ENCODE results near the gene OASL. TPM values are rescaled to one million over a fixed set of nuclear protein-coding genes. Genes with fewer than 3 reads are reported as not detected.
A peak's percentile ranks its signal among the peaks of the same experiment; 100 is the strongest.
"Not testable (repeated sequence)": the region's sequence is repeated elsewhere in the genome, so short reads cannot be mapped to it uniquely, and the experiment has no call there.

OASL gene
- total RNA-seq, 1 experiment from 2014 or later: 18.0 TPM

DNA sequence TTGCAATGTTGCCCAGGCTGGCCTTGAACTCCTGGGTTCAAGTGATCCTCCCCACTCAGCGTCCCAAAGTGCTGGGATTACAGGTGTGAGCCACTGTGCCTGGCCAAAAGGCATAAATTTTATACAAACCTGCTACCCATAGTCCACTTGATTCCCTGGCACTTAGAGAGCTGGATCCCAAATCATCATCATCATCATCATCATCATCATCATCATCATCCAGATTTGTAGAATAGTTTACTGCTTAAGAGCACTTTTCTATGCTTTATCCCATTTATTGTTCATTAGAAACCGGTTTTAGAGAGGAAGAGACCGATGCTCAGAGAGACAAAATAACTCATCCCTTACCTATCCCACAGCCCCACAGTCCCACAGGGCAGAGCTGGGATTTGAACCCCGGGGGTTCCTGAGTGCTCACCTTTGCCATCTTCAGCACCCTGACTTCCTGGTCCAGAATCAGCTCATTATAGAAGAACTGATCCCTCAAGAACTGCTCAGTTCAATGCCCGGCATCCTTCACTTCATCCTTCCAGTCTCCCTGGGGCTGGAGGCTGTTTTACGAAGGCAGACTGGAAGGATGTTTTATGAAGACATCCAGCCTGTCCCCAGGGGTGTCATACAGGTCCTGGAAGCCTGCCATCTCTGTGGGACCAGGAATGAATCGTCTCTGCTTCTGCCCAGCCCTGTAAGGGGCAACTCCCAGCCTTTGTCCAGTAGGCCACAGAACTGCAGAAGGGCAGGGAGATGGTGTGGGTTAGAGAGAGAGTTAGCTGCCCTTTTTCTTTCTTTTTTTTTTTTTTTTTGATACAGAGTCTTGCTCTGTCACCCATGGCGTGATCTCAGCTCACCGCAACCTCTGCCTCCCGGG is 20.2 kb upstream of the OASL start:
- no peak for DNase-seq (ENCODE audit: low spot score)

DNA sequence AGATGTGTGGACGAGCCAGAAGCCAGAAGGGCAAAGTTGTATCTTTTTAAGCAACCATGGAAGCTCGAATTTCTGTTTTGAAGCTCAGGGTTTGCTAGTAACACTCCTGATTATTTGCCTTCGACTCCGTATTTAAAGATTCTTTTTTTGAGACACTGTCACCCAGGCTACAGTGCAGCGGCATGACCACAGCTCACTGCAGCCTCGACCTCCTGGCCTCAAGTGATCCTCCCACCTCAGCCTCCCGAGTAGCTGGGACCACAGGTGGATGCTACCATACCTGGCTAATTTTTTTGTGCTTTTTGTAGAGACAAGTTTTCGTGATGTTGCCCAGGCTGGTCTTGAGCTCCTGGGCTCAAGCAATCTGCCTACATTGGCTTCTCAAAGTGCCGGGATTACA is 18.7 kb upstream of the OASL start:
- DNase-seq (ENCODE audit: low spot score): no peak

DNA sequence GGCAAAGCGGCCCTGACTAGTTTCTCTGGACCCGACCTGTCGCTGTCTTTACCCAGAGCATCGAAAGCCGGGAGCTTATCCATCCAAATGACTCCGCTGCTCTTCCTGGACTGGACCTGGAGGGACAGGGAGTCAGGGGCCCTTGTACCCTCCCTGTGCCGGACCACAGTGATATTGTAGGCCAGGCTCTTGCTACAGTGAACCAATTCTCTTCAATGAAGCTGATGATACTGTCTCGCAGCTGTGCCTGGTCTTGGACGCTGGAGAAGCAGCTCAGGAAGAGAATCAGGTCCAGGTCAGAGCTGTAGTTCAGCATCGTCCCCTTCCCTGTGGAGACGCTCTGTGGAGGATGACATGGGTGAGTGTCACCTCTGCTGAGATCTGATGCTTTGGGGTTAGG is 14.7 kb upstream of the OASL start:
- DNase-seq (ENCODE audit: low spot score): no peak

DNA sequence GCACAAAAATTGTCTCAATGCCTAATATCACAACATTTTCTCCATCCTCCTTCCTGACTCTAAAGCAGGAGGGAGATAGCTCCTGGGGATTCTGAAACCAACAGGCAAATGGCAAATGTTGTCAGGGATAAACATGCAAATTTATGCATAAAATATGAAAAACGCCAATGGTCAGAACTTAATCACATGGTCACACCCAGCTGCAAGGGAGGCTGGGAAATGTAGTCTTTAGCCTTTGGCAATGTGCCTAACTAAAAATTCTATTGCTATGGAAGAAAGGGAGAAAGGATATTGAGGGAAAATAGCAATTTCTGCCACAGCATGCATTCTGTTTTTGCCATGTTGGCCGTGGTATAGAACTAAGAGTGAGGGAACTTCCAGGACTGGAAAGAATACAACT is 11.7 kb upstream of the OASL start:
- DNase-seq (ENCODE audit: low spot score): peak; percentile 35

DNA sequence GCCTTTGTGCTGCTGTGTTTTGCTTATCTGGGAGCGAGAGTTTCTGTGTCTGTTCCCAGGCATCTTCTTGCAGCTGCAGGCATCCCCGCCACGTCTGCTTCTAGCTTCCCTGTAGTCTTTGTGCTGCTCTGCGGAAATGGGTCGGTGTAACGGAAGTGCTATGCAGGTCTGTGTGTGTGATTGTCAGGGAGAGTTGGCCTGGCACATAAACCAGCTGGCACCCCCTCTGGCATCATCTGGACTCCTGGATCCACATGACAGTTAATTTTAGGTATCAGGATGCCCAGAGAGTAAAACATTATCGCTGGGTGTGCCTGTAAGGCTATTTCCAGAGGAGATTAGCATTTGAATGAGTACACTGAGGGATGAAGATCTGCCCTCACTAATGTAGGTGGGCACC is 9.4 kb upstream of the OASL start:
- no peak for DNase-seq (ENCODE audit: low spot score)

DNA sequence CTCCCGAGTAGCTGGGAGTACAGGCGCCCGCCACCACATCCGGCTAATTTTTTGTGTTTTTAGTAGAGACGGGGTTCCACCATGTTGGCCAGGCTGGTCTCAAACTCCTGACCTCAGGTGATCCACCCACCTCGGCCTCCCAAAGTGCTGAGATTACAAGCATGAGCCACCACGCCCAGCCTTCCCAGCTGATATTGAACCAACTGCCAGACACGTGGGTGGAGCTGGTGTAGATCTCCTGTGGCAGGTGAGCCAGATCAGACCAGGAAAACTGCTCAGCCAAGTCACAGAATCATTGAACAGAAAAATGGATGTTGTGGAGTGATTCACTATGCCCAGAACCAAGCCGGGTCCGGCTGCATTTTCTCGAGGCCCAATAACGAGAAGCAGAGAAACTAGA is 8.4 kb upstream of the OASL start:
- DNase-seq (ENCODE audit: low spot score): not testable (repeated sequence)

DNA sequence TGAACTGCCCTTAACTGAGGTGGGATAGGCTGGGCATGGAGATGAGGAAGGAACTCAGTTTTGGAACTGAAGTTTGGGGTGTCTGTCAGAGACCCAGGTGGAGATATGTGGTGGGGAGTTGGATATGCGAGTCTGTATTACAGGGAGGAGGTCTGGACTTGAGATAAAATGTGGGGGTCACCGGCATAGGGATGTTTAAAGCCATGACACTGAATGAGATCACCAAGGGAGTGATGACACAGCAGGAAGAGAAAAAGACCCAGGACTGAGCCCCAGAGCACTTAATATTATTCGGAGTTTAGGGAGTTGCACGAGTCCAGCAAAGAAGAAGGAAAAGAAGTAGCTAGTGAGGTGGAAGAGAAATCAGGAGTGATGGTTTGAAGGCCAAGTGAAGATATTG is 4.0 kb upstream of the OASL start:
- no peak for DNase-seq (ENCODE audit: low spot score)

DNA sequence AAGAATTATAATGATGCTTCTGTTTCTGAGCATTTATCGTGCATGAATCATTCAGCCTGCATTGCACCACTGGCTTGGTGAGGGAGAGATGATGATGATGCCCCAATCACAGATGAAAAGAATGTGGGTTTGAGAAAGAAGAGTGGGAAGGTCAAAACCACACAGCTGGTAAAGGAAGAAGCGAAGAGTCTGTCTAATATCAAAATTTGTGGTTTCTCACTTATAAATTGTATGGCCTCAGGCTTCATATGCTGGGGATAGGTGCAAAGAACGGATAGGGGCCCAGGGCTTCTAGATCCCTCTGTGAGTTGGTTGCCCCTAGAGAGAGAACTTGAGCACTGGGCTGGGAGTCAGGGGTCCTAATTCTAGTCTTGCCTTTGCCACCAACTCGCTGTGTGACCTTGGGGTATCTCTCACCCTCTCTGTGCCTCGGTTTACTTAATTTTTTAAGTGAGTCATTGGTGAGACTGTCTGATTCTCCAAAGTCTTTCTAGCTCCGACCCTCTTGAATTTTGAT is 2.2 kb downstream of the OASL start:
- DNase-seq (ENCODE audit: low spot score): no peak

DNA sequence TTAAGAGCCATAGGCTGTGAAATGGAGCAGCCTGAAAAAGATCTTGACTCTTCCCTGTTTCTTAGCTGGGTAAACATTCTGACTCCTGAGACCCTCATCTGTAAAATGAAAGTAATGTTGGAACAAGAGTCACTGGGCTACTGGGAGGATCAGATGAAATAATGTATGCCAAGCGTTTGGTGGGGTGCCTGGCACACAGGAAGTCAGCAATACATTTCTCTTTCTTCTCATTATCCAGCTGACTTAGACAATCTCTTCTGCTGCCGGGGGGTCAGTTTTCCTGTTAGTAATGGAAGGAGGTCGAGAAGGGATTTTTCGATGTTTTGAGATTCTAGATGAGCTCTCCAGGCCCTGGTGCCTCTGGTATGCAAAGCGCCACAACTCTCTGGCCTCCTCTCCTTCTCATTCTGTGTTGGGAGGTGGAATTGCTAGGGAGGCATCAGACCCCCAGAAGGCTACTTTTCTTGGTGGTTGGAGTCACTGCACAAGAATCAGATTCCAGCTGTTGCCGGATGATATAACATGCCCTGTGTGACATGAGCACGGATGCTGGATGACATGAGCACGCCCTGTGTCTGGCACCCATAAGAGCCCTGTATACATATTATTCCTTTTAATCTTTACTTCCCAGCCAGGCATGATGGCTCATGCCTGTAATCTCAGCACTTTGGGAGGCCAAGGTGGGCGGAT is 4.3 kb downstream of the OASL start:
- no peak for DNase-seq (ENCODE audit: low spot score)

DNA sequence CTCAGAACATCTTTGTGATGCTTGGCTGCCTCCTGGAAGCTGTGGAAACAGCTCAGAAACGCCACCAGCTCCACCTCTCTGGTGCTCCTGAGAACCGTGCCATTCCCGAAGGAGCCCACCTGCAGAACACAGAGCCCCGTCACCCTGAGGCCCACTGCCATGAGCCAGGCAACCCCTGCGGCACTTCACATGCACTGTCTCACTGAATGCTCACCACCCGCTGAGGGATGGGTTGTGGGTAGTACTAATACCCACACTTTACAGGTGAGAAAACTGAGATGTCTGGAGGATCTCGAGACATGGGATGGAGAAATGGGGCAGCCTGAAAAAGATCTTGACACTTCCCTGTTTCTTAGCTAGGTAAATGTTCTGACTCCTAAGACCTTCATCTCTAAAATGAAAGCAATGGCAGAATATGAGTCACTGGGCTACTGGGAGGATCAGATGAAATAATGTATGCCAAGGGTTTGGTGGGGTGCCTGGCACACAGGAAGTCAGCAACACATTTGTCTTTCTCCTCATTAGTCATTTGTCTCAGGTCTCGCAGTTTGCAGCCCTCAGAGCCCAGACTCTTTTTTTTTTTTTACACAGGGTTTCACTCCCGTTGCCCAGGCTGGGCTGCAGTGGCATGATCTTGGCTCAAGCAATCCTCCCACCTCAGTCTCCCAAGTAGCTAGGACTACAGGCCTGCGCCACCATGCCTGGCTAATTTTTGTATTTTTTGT is 5.3 kb downstream of the OASL start:
- DNase-seq (ENCODE audit: low spot score): peak; percentile 72

DNA sequence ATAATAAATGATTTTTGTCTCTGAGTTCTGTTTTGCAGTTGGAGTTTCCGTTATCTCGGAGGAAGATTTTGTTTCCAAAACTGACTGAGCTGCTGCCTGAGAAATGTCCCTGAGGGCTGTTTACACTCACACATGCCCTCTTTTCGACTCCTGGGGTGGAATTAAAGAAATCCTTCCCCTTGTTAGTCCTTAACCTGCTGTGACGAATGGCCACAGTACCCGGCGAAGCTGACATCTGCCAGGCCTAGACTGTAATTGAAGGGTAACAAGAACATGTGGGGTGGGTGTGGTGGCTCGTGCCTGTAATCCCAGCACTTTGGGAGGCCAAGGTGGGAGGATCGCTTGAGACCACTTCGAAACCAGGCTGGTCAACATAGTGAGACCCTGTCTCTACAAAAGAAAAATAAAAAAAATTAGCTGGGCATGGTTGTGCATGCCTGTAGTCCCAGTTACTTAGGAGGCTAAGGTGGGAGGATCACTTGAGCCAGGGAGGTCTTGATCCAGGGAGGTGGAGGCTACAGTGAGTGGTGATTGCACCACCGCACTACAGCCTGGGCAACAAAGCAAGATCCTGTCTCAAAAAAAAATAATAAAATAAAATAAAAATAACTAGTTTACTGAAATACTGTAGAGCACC is 8.4 kb downstream of the OASL start:
- DNase-seq (ENCODE audit: low spot score): no peak

DNA sequence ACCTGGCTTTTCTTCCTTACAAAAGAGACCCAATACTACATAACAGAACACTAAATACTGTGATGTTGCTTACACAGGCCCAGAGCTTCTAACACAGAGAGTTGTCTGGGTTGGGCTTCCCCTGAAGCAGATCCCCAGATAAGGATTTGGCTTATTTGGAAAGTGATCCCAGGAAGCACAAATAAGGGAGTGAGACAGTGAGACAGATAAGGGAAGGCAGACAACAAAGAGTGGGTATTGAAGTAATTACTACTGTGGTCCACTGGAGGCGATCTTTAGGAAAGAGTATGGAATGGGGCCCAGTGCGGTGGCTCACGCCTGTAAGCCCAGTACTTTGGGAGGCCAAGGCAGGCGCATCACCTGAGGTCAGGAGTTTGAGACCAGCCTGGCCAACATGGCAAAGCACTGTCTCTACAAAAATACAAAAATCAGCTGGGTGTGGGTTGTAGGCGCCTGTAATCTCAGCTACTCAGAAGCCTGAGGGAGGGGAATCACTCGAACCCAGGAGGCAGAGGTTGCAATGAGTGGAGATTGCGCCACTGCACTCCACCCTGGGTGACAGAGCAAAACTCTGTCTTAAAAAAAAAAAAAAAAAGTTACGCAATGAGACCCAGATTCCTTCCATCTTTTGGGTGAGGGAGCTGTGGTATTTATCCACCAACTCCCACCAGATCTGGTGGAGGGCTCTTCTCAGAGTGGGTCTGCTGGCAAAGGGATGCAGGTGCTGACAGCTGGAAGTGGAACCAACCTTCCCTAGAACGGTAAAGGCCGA is 12.6 kb downstream of the OASL start:
- no peak for DNase-seq (ENCODE audit: low spot score)

DNA sequence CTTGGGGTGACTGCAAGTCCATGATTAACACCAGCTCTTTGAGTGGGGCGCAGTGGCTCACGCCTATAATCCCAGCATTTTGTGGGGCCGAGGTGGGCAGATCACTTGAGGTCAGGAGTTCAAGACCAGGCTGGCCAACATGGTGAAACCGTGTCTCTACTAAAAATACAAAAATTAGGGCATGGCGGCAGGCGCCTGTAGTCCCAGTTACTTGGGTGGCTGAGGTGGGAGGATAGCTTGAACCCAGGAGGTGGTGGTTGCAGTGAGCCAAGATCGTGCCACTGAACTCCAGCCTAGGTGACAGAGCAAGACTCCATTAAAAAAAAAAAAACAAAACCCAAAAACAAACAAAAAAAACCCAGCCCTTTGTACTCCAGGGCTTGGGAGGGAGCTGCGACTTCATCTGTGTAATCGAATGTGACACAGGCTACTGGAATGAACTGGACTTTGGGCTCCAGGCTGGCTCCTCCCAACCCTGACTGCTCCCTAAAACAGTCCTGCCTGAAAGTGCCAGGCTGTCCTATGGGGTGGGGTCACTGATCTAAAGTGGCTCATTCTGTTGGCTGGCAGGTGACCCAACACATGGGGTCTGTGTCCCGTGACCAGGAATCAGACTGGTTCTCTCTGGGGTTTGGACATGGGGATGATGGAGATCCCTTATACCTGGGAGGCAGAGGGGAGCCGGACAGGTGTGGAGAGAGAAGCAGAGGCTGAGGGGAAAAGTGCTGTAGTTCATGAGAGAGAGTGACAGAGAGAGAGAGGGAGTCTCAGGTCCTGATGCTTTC is 13.4 kb downstream of the OASL start:
- DNase-seq (ENCODE audit: low spot score): peak; percentile 88

DNA sequence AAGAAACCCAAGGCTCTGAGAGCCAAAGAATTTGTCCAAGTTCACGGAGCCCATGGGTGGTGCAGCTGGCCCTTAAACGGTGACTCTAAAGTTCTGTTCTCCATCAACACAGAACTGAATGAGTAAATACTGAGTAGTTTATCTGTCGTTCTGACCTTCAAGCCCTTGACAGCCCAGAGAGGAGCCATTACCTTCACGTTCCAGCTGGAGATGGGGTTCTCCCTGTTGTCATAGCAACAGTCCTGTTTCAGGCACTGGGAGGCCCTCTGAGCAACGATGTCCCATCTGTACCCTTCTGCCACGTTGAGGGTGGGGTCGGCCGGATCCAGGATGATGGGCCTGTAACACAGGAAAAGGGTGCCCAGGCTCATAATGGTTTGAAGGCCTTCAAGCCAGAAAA is 15.2 kb downstream of the OASL start:
- no peak for DNase-seq (ENCODE audit: low spot score)

DNA sequence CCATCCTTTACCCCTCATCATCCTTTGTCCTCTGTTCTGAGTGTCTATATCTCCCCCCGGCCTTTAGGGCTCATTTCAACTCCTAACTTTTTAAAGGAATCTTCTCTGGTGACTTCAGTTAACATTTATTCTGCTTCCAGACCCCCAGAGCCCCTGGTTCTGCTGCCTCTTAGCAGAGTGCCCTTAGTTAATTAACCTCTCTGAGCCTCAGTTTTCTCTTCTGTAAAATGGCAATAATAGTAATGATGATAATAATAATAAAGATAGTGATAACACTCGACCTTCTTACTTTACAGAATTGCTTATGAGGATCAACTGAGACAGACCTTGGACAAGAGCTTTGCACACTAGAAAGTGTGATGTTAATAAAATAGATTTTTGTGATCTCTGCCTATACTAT is 16.3 kb downstream of the OASL start:
- DNase-seq (ENCODE audit: low spot score): no peak

DNA sequence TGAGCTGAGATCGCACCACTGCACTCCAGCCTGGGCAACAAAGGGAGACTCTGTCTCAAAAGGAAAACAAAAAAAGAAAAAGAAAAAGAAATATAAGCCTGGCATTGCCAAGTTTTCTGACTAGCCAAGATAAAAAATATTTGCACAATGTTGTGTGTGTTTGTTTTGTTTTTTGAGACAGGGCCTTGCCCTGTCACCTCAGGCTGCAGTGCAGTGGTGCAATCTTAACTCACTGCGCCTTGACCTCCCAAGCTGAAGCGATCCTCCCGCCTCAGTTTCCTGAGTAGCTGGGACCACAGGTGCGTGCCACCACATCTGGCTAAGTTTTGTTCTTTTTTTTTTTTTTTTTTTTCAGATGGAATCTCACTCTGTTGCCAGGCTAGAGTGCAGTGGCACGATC is 17.3 kb downstream of the OASL start:
- DNase-seq (ENCODE audit: low spot score): no peak

DNA sequence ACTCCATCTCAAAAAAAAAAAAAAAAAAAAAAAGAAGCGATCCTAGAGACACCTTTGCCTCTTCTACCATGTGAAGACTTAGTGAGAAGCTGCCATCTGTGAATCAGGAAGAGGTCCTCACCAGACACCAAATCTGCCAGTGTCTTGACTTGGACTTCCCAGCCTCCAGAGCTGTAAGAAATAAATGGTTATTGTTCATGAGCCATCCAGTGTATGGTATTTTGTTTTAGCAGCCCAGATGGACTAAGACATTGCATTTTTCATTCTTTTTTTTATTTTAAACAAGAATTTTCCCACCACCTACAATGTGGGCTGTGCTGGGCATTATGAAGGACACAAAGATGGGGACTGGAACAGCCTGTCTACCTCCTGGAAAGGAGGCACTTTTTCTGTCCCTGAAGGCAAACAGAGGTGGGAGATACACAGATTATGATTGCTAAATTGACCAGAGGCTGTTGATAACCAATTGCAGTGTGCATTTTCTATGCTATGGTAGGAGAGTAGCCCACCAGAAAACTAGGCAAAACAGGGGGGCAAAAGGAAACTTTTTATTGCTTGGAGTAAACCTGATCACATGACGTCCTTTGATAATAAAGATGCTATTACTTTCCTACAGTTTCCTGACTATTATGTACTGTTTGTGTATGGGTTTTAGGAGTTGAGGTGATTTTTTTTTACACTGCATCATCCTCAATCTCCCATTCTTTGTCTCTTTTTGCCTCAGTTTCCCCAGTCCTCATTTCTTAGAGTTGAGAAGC is 20.0 kb downstream of the OASL start:
- no peak for DNase-seq (ENCODE audit: low spot score)

DNA sequence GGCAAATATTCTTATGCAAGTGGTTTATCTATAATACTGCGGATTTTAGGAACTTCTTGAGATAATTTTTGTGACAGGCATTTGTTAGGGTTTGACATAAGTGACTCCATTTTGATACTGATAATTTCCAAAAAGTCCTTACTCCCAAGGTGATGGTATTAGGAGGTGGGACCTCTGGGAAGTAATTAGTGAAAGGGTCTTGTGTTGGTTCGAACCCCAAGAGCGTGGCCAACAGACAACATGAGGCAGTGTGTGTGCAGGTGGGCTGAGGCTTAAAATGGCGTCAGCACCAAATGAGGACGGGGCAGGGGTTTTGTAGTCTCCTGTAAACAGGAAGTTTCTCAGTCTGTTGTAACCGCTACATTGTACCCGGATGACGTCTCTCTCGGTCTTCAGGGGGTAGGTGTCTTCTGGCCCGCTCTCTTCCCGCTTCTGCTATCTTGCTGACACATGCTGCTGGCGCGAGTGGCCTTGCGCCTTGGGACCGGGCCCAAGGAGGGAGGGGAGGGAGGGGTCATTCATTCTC is 21.0 kb downstream of the OASL start:
- no peak for DNase-seq (ENCODE audit: low spot score)
